ENCODE results near the gene SMPD1. TPM values are rescaled to one million over a fixed set of nuclear protein-coding genes. Genes with fewer than 3 reads are reported as not detected.

The SMPD1 gene
- total RNA-seq, 1 experiment from 2014 or later, result 14.9 TPM

GRCh38 chr11:6405052-6405667, 14.9 kb downstream of the SMPD1 start:
- in situ Hi-C loops (cut with HindIII; ENCODE audit: low pct_unique_long_range_greater_than_20kb, low sequenced_read_pairs), result no loop called here
- DNase-seq (ENCODE audit: low read depth), result no peak

GRCh38 chr11:6405846-6406245, 15.6 kb downstream of the SMPD1 start:
- DNase-seq (ENCODE audit: low read depth), result no peak
- in situ Hi-C loops (cut with HindIII; ENCODE audit: low pct_unique_long_range_greater_than_20kb, low sequenced_read_pairs), result no loop called here

- DNase-seq (ENCODE audit: low read depth), result no peak
- in situ Hi-C loops (cut with HindIII; ENCODE audit: low pct_unique_long_range_greater_than_20kb, low sequenced_read_pairs), result no loop called here
Measured at GRCh38 chr11:6406370-6406769, 16.1 kb downstream of the SMPD1 start.

GRCh38 chr11:6410695-6411430, 20.6 kb downstream of the SMPD1 start:
- no peak for DNase-seq (ENCODE audit: low read depth)
- in situ Hi-C loops (cut with HindIII; ENCODE audit: low pct_unique_long_range_greater_than_20kb, low sequenced_read_pairs), result no loop called here

GRCh38 chr11:6411594-6412031, 21.3 kb downstream of the SMPD1 start:
- no peak for DNase-seq (ENCODE audit: low read depth)
- in situ Hi-C loops (cut with HindIII; ENCODE audit: low pct_unique_long_range_greater_than_20kb, low sequenced_read_pairs), result no loop called here

GRCh38 chr11:6413791-6414201, 23.5 kb downstream of the SMPD1 start:
- in situ Hi-C loops (cut with HindIII; ENCODE audit: low pct_unique_long_range_greater_than_20kb, low sequenced_read_pairs), result no loop called here
- DNase-seq (ENCODE audit: low read depth), result no peak

GRCh38 chr11:6414874-6415328, 24.6 kb downstream of the SMPD1 start:
- no peak for DNase-seq (ENCODE audit: low read depth)
- in situ Hi-C loops (cut with HindIII; ENCODE audit: low pct_unique_long_range_greater_than_20kb, low sequenced_read_pairs), result no loop called here

- DNase-seq (ENCODE audit: low read depth), result no peak
- in situ Hi-C loops (cut with HindIII; ENCODE audit: low pct_unique_long_range_greater_than_20kb, low sequenced_read_pairs), result no loop called here
Measured at GRCh38 chr11:6415797-6416196, 25.5 kb downstream of the SMPD1 start.

- DNase-seq (ENCODE audit: low read depth), result no peak
- in situ Hi-C loops (cut with HindIII; ENCODE audit: low pct_unique_long_range_greater_than_20kb, low sequenced_read_pairs), result no loop called here
Measured at GRCh38 chr11:6417907-6418556, 27.8 kb downstream of the SMPD1 start.

GRCh38 chr11:6418557-6419008, 28.3 kb downstream of the SMPD1 start:
- no peak for DNase-seq (ENCODE audit: low read depth)
- in situ Hi-C loops (cut with HindIII; ENCODE audit: low pct_unique_long_range_greater_than_20kb, low sequenced_read_pairs), result no loop called here

- in situ Hi-C loops (cut with HindIII; ENCODE audit: low pct_unique_long_range_greater_than_20kb, low sequenced_read_pairs), result no loop called here
- peak; percentile 41 for DNase-seq (ENCODE audit: low read depth)
Measured at GRCh38 chr11:6419009-6419631, 28.8 kb downstream of the SMPD1 start, which contains the start of gene APBB1. Gene APBB1, minus strand, starts transcription at chr11:6419094. Its CDS starts 7,747 bp downstream, at chr11:6411347.

- in situ Hi-C loops (cut with HindIII; ENCODE audit: low pct_unique_long_range_greater_than_20kb, low sequenced_read_pairs), result no loop called here
- DNase-seq (ENCODE audit: low read depth), result no peak
Measured at GRCh38 chr11:6420677-6421076, 30.4 kb downstream of the SMPD1 start.

GRCh38 chr11:6427516-6427915, 37.2 kb downstream of the SMPD1 start:
- in situ Hi-C loops (cut with HindIII; ENCODE audit: low pct_unique_long_range_greater_than_20kb, low sequenced_read_pairs), result no loop called here
- no peak for DNase-seq (ENCODE audit: low read depth)

GRCh38 chr11:6431861-6432260, 41.6 kb downstream of the SMPD1 start:
- in situ Hi-C loops (cut with HindIII; ENCODE audit: low pct_unique_long_range_greater_than_20kb, low sequenced_read_pairs), result no loop called here
- peak; percentile 35 for DNase-seq (ENCODE audit: low read depth)

GRCh38 chr11:6433998-6434660, 43.9 kb downstream of the SMPD1 start:
- no peak for DNase-seq (ENCODE audit: low read depth)
- in situ Hi-C loops (cut with HindIII; ENCODE audit: low pct_unique_long_range_greater_than_20kb, low sequenced_read_pairs), result no loop called here

- DNase-seq (ENCODE audit: low read depth), result no peak
- in situ Hi-C loops (cut with HindIII; ENCODE audit: low pct_unique_long_range_greater_than_20kb, low sequenced_read_pairs), result no loop called here
Measured at GRCh38 chr11:6437423-6437822, 47.1 kb downstream of the SMPD1 start.

- no peak for DNase-seq (ENCODE audit: low read depth)
- in situ Hi-C loops (cut with HindIII; ENCODE audit: low pct_unique_long_range_greater_than_20kb, low sequenced_read_pairs), result no loop called here
Measured at GRCh38 chr11:6437993-6438392, 47.7 kb downstream of the SMPD1 start.

GRCh38 chr11:6438979-6439571, 48.8 kb downstream of the SMPD1 start:
- peak; percentile 32 for DNase-seq (ENCODE audit: low read depth)
- in situ Hi-C loops (cut with HindIII; ENCODE audit: low pct_unique_long_range_greater_than_20kb, low sequenced_read_pairs), result no loop called here

All from Caki2 (cell line).